CD4-positive, alpha-beta T cell treated with Interleukin-1 beta for 1 hour (primary cell): Measurements from ENCODE around the gene WIPF2.

Source experiments
- DNase-seq, 2 donors: peaks; one replicate each; pipeline ENCODE4 v3.0.0-alpha.2; 2020 to 2022

Gene WIPF2, protein sequence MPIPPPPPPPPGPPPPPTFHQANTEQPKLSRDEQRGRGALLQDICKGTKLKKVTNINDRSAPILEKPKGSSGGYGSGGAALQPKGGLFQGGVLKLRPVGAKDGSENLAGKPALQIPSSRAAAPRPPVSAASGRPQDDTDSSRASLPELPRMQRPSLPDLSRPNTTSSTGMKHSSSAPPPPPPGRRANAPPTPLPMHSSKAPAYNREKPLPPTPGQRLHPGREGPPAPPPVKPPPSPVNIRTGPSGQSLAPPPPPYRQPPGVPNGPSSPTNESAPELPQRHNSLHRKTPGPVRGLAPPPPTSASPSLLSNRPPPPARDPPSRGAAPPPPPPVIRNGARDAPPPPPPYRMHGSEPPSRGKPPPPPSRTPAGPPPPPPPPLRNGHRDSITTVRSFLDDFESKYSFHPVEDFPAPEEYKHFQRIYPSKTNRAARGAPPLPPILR

DNA sequence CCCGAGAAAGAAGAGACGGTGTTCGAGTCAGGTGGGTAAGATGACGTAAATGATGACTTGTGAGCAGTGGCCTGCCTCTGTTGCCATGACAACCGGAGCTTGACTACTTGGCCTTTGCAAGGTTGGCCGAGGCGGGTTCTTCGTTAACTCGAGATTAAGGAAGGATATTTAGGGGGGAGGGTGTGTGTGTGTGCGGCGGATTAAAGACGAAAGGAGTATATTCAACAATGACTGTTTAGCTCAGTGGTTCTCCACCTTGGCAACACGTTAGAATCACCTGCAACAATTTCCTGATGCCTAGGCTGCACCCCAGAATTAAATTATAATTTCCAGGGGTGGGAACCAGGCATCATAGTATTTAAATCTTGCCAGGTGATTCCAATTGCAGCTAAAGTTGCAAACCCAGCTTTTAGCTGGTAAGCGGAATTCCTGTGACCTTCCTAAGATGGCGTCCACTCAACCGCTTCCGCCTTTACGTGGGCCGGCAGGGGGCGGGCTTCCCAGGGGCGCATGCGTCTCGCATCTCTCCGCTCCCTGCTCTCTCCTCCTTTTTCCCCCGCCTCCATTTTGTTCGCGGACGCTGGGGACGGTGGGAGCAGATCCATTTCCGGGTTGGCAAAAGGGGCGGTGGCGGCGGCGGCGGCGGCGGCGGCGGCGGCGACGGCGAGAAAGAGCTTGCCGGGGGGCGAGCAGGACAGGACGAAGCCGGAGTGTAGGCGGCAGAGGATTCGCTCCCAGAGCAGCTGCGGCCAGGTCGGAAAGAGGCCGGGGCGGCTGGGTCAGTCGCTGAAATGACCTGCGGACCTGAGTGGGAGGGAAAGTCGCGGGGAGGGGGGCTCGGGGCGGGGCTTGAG lies at the start of gene WIPF2:
Gene WIPF2, plus strand, starts transcription at position 565 of the 854 bp plus-strand sequence. CDS start 37,156 bp downstream, outside the sequence.
- DNase-seq = peak; percentile 96 to 97

DNA sequence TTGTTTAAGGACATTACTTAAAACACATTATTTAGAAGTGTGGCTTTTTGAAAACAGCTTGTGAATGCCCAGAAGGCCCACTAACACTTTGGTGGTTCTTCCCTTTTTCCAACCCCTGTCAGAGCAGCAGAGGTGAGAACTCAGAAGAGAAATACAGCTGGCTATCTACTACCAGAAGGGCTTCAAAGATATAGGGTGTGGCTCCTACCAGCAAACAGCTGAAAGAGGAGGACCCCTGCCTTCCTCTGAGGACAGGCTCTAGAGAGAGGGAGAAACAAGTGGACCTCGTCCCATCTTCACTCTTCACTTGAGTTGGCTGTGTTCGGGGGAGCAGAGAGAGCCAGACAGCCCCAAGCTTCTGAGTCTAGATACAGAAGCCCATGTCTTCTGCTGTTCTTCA lies 48.8 kb upstream of the WIPF2 start:
- DNase-seq = no peak

DNA sequence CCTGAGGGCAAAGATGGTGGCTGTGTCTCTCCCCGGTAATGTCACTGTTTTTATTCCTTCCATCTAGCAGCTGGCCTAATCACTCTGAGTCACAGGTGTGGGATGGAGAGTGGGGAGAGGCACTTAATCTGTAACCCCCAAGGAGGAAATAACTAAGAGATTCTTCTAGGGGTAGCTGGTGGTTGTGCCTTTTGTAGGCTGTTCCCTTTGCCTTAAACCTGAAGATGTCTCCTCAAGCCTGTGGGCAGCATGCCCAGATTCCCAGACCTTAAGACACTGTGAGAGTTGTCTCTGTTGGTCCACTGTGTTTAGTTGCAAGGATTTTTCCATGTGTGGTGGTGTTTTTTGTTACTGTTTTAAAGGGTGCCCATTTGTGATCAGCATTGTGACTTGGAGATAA lies 47.4 kb upstream of the WIPF2 start:
- DNase-seq = no peak

DNA sequence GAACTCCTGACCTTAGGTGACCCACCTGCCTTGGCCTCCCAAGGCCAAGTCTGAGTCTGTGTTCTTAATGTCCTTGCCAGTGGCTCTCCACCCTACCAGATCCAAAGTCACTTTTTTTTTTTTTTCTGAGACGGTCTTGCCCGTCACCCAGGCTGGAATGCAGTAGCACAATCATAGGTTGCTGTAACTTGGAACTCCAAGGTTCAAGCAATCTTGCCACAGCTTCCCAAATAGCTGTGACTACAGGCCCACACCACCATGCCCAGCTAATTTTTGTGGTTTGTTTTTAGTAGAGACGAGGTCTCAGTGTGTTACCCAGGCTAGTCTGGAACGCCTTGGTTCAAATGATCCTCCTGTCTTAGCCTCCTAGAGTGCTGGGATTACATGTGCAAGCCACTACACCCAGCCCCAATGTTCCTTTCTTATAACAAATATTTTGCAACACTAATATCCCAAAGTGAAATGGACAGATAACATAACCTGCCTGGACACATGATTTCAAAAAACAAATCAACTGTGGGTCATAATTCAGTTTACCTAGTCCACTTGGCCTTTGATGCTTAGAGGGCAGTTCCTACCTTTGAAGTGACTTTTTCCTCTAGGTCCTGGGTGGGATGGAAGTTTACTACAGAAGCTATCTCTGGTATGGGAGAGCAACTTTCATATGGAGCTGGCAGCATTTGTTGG lies 45.9 kb upstream of the WIPF2 start:
- DNase-seq = no peak

DNA sequence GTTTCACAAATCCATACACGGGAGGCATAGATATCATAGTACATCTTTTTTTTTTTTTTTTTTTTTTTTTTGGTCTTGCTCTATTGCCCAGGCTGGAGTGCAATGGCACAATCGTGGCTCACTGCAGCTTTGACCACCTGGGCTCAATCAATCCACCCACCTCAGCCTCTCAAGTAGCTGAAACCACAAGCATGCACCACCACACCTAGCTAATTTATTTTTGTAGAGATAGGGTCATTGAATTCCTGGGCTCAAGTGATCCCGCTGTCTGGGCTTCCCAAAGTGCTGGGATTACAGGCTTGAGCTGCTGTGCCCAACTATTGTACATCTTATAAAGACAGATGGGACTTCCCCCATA lies 45.3 kb upstream of the WIPF2 start:
- DNase-seq = no peak

DNA sequence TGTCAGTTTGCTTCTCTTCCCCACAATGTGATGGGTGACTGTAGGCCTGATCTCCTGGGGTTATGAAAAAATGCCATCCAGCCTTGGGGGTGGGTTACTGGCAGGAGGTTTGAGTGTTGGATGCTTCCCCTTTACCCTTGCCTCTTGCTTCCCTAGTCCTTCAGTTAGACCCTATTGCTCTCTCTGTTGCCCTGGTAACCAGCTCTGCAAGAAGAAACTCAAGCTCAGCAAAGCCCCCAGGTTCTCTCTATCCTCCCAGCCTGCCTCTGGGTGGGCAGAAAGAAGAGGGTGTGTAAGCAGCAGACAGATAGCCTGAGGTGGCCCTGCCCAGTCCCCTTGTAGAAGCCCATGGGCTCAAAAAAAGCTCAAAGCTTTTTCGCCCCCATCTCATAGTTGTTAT lies 44.6 kb upstream of the WIPF2 start:
- DNase-seq = no peak

DNA sequence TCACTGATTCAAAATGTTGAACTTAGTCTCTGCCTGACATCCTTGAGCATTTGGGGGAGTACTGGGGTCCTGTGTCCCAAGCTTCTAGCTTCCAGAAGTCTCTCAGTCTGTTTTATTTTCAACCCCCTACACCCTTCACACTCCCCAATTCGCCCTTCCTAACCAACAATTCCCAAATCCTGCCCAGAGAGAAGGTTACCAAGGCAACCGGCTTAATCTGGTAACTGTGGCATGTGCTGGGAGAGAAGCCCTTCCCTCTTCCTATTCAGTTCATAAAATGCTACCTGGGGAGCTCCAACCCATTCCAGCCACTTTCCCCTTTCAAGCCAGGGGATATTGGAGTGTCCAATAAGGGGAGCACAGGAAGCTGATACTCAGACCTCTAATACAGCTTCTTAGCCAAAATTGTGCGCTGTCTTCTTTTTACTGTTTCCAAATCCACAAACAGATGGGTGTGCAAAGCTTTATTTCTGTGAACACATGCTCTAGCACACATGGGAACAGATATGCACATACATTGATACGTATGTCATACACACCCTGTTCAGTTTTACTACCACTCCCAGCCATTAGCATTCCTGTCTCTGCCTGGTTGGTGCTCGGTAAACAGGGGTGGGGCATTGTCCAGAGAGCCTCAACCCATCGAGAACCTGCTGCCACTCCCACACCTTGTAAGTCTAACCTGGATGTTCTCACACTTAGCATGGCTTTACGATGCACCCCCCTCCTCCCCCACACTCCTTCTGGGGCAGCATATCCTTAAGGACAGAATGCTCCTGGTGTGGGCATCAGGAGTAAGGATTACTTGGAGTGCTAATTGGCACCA lies 43.0 kb upstream of the WIPF2 start:
- no peak for DNase-seq

DNA sequence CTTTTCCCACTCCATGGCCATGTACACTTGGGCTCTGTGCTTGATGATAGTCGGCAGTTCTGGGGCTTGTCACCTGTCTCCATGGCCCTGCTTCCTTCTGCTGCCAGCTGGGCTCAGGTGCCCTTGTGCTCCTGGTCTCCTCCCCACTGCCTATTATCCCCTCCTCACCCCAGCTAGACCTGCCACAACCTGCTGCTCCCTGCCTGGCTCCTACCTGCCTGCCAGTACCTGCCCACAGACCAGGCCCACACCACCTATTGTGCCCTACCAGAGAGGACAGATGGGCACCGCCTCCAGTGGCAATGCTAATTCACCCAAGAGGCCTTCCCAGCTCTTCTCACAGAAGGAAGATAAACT lies 42.4 kb upstream of the WIPF2 start:
- DNase-seq = no peak

DNA sequence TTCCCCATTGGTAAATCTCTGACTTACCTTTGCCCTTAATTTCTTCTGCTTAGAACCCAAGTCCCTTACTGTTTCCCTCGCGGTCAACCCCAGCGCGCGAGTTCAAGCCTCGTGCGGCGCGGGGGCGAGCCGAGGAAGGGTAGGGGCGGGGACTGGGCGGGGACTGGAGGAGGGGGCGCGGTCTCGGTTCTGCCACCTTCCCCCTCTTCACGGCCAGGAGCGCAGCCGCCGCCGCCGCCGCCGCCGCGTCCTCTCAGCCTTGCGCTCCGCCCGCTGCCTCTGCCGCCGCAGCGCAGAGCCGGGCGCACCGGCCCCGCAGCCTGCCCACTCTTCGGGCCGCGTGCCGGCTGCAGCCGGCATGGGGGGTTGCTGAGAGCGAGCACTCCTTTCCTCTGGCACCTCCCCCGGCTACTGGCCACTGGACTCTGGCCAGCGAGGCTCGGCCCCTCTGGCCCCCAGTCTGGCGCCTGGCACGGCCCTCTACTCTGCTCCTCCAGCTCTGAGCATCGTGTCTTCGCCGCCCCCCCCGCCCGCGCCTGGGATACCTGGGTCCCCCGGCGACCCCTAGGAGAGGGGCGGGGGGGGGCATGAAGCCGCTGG lies 41.7 kb upstream of the WIPF2 start, which contains the start of gene RAPGEFL1:
Gene RAPGEFL1, plus strand, starts transcription at position 196 of the 600 bp plus-strand sequence. Its CDS starts 392 bp downstream, at position 588.
- peak; percentile 83 to 86 for DNase-seq

DNA sequence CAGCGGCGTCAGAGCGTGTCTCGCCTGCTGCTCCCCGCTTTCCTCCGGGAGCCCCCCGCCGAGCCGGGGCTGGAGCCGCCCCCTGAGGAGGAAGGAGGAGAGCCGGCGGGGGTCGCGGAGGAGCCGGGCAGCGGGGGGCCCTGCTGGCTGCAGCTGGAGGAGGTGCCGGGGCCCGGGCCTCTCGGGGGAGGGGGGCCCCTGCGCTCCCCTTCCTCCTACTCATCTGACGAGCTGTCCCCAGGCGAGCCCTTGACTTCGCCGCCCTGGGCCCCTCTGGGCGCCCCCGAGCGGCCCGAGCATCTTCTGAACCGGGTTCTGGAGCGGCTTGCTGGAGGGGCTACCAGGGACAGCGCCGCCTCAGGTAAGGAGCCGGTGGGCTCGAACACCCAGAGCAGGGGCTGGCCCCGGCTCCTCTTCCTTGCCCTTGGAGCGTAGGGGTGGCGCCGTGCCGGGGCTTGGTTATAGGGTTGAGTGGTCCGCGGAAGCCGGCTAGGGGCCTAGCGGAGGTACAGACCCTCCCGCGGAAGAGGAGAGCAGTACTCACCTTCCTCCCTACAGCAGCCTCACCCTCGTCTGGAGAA lies 41.0 kb upstream of the WIPF2 start:
- no peak for DNase-seq

DNA sequence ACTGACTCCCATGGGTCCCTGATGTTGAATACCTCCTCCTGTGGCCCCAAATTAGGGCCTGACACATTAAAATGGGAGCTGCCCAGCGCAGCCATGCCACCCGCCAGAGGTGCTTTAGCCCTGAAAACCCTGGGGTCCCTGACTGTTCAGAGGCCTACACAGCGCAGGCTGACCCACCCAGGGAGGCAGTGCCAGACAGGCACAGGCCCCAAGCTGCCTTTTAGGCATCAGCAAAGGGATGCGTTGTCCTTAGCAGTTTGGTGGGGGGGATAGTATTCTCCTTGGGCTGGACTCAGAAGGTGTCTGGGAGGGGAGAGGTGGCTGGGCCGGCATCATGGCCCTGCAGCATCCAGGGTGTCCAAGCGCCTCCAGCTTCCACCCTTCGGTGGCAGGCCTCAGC lies 40.4 kb upstream of the WIPF2 start:
- DNase-seq = no peak

DNA sequence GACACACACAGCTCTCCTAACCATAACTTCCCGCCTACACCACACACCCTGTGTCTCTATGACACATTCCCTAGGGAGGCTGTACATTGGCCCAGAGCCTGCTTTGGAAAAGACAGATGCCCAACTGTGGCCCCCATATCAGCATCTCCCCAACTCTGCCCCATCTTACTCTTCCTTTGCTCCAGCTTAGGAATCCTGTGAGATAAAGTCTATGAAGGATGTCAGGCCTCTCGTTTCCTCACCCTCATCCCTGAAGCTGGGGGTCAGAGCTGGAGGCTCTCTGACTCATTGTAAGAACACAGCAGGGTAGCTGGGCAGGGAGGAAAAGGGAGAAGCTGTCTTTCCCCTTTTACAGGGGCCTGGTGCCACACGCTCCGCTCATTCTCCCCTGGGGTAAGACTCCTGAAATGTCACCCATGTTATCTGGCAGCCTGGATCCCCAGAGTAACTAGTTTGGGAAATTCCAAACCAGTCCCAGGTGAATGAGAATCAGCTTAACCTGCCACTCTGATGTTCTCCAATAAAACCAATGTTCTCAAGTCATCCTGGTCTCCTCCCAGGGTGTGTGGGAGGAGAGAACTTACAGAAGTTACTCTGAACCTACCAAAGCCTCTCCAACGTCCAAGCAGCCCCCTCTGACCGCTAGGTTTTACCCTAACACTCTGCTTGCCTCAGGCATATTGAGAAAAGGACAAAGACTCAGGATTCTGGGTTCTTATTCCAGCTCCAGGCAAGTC lies 39.0 kb upstream of the WIPF2 start:
- DNase-seq = no peak

DNA sequence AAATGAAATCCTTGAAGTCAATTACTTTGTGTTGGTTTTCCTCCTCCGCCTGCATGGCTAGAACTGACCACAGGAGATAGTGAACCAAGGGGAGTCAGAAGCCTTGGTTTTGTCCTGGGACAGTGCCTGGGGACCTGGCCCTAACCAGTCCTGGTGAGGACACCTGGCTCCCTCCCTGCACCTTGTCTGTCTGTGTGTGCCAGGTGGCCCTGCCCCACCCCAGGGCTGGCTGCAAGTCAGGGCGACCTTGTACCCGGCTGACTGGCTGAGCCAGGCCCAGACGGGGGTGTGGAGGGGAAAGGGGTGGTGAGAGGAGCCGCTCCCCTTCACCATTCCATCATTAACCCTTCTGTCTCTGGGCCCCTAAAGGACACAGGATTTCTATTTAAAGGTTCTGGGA lies 38.4 kb upstream of the WIPF2 start:
- no peak for DNase-seq

DNA sequence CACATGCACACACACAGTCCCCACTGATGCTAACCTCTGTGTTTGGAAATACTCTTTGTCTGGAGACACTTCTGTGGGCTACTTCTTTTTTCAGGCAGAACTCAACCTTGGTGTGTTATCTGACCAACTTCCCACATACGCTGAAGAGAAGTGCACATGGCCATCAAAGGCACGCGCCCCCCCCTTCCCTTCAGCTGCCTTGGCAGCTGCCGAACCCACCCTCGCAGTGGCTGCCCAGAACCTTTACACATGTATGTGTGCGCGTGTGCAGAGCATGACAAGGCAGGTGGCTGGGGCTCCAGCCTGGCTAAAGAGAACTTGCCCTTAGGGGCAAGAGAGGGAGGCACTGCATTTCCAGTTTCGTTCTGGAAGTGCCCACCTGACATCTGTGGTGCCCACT lies 37.9 kb upstream of the WIPF2 start:
- DNase-seq = no peak

DNA sequence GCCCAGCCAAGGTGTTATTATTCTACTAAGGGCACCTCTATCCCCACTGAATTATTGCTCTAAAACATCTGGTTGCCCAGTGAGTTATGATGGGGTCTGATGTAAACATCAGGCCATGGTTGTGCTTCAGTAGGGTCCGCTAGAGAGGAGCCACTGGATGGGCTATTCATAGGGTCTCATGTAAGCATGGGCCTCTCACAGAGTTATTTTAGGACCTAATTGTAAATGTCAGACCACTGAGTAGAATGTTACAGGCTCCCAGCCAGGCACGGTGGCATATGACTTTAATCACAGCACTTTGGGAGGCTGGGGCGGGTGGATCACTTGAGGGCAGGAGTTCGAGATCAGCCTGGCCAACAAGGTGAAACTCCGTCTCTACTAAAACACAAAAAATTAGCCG lies 36.5 kb upstream of the WIPF2 start:
- no peak for DNase-seq

DNA sequence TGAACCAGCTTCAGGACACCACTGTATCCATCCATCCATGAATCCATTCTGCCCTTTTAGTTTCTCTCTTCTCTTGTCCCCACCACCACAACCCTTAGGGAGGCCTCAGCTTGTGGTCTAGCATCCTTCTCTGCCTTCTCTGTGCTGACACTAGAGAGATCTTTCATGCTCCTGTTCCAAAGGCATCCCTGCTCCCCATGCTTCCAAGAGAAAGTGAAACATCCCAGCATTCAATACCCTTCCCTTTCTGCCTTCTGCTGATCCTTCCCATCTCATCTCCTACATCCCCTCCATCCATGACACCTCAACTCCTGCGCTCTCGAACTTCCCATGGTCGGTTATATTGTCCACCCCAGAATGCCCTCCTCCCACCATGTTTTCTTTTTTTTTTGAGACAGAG lies 31.9 kb upstream of the WIPF2 start:
- no peak for DNase-seq

DNA sequence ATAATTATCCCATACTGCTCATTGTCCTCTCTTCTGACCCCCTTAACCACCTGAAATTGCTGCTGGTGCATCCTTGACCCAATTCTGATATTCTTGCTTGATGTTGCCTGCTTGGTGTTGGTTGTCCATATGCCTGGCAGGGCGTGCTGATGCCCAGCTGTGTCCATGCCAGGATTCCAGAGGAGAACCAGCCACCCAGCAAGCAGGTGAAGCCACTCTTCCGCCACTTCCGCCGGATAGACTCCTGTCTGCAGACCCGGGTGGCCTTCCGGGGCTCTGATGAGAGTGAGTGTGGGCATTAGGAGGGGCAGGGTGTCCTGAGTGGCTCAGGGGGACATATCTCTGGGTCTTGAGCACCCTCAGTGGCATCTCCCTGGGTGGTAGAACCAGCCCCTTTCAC lies 30.4 kb upstream of the WIPF2 start:
- no peak for DNase-seq

DNA sequence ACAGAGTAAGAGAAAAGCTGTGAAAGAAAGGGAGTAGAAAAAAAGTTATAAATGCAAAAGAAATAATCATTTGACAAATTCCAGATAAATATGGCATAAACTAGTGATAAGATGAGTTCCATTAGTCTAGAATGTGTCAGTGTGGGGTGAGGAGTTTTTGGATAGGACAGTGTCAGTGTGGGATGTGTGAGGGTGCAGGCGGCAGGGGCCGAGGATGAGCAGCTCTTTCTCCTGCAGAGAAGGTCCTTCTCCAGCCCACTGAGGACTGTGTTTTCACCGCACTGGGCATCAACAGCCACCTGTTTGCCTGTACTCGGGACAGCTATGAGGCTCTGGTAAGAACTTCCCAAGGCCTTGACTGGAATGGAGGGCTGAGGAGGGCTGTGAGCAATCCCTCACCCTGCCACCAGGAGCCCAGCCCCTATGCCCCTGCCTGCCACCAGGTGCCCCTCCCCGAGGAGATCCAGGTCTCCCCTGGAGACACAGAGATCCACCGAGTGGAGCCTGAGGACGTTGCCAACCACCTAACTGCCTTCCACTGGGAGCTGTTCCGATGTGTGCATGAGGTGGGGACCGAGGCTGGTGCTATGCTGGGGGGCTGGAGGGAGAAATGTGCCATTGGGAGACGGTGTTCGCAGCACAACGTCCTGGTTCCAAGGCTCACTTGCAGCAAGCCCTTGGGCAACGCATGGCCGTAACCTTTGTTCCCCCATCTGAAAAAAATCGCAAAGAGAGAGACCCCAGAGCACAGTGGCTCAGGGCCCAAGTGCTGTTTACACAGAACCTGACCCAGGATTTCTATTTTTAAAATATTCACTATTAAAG lies 28.7 kb upstream of the WIPF2 start:
- DNase-seq = peak in 1 of 2 donors; percentile 18

DNA sequence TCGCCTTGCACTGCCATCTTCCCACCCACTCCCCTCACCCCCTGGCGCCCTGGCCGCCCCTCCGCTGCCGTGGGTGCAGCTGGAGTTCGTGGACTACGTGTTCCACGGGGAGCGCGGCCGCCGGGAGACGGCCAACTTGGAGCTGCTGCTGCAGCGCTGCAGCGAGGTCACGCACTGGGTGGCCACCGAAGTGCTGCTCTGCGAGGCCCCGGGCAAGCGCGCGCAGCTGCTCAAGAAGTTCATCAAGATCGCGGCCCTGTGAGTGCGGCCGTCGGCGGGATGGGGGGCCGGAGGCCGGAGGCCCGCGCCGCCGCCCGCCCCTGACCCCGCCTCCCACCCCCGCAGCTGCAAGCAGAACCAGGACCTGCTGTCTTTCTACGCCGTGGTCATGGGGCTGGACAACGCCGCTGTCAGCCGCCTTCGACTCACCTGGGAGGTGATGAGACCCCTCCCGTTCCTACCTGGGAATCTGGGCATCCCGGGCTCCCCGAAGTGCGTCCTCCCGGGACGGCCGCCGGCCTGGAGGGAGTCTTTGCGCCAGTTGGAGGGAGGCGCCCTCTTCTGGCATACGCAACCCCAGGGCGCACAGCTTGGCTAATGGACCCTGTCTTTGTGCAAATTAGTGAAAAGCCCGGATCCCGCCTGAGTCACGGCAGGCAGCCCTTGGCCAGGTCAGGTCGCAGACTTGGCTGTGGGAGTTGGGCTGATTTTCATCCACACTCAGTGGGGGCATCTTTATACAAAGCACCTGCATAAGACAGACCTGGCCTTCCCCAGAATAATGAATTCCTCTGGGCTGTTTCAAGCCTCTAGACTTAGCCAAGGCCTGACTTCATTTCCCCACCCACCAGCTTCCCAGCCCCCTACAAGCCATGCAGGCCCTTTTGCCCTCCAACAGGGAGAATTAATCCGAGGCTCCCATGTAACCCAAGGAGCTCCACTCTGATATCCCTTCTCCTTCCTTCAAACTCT lies 27.6 kb upstream of the WIPF2 start:
- DNase-seq = peak; percentile 61 to 66
